Pons (tissue), 1 donor: ENCODE data around the gene MYMX.
"Not testable (repeated sequence)": the region's sequence is repeated elsewhere in the genome, so short reads cannot be mapped to it uniquely, and the experiment has no call there.

Source experiments
- DNase-seq: peaks from one replicate; pipeline ENCODE4 v3.0.0-alpha.2; 2016; ENCODE audit warnings: low spot score

The MYMX gene

DNA sequence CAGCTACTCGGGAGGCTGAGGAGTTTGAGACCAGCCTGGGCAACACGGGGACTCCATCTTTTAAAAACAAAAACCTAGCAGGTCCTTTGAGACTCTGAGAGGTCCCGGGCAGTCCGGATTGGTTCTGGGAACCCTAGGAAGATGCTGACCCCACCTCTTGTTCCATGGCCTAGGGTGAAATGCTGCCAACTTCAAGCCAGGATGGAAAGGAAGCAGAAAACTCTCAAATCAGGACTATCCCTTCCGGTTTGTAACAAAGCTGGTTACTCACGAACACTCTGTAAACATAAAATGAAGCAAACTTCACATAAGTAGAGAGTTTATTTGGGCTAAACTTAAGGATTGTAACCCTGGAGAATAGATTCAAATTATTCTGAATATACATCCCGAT lies 30.1 kb upstream of the MYMX start:
- DNase-seq = no peak

DNA sequence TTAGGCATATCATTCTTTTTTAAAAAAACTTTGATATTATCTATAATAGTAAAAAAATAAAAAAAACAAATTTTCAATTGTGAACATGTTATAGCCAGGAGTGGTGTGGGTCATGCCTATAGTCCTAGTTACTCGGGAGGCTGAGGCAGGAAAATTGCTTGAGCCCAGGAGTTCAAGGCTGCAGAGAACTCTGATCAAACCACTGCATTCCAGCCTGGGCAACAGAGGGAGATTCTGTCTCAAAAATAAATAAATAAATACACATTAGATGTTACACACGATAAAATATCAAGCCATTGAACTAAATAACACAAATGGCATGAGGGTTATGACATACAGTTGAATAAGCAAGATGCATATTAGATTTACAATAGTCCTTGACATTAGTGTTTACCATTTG lies 27.9 kb upstream of the MYMX start:
- DNase-seq = no peak

DNA sequence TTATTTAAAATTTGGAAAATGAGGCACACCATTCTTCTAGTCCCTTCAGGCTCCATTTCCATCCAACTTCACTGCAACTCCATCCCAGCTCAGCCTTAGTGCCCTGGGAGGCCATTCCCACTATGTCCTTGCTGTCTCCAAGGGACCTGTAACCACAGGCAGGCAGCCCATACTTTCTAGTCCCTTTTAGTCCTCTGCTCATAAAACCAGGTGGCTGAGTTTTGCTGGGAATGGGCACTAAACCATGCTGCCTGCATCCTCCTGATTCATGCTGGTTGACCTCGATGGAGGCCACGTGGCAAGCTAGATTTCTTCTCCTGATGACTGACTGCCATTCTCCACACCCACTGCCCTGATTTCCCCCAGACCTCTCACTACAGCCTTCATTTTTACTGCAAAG lies 27.5 kb upstream of the MYMX start:
- DNase-seq = no peak

DNA sequence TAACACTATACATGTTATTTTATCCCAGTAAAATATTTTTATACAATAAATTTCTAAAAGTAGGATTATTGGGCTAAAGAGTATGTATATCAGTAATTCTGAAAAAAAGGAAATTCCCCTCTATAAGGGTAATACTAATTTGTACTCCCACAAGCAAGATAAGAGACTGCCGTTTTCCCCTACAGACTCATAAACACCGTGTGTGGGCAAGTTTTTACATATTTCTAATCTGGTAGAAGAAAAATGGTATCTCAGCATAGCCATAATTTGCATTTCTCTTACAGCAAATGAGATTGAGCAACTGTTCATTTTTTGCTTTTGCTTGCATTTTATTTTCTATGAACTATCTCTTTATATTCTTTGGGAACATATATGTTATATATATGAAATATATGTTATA lies 26.0 kb upstream of the MYMX start:
- no peak for DNase-seq

DNA sequence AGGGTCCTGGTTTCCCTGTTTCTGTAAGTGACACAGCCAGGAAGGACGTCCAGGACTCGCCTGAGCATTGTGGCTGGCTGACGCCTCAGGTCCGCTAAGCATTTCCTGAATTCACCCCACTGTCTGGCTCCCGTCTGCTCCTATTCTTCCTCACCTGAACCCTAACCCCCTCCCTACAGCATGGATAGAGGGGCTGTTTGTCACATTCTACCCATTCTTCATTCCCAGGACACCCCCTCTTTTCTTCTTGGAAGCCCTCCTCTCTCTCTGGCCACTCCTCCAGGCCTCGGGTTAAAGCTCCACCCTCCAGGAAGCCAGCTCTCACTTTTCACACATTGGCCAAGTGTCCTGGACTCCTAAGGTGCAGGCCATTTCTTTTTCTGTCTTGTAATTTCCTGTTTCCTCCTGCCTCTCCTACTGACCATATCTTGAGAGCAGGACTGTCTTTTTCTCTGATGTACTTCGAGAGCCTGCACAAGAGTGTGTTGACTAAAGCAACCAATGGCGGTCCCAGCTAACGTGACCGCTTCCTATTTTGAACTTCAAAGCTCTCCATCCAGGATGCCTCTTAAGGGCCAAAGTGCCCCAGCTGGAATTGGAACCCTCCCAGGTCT lies 24.2 kb upstream of the MYMX start:
- DNase-seq = no peak

DNA sequence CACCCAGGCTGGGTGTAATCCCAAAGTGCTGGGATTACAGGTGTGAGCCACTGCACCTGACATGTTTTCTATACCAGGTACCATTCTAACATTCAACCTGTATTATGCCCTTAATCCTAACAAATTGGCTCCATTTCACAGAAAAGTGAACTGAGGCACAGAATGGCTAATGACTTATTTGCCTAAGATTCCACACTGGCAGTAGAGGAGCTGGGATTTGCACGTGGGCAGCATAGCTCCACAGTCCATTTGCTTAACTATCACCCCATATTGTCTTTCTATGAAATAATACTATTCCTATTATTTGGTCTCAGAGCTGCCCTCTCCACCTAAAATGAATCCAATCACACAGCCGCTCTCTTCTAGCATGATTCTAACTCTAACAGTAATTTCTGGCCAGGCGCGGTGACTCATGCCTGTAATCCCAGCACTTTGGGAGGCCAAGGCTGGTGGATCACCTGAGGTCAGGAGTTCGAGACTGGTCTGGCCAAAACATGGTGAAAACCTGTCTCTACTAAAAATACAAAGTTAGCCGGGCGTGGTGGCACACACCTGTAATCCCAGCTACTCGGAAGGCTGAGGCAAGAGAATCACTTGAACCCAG lies 23.3 kb upstream of the MYMX start:
- DNase-seq = no peak

DNA sequence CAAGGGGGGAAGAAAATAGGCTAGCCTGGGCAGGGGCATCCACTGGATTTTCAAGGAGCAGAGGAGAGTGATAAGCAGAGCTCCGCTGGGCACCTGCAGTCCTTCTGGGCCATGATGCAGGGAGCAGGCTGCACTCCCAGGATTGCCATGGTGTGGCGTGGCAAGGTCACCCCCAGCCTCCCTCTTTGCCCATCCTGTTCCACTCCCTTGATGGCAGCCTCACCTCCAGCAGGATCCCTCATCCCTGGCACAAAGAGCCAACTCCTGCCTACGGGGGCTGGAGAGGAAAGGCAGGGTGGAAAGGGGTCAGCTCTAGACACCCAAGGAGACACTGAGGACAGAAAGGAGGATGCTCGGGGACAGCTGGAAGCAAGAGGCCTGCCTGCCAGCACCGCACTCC lies 22.4 kb upstream of the MYMX start:
- DNase-seq = no peak

DNA sequence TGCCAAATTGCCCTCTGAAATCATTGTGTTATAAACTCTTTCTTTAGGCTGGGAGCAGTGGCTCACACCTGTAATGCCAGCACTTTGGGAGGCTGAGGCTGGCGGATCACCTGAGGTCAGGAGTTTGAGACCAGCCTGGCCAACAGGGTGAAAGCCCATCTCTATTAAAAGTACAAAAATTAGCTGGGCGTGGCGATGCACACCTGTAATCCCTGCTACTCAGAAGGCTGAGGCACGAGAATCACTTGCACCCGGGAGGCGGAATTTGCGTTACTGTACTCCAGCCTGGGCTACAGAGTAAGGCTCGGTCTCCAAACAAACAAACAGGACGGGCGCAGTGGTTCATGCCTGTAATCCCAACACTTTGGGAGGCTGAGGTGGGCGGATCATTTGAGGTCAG lies 20.4 kb upstream of the MYMX start:
- DNase-seq = not testable (repeated sequence)

DNA sequence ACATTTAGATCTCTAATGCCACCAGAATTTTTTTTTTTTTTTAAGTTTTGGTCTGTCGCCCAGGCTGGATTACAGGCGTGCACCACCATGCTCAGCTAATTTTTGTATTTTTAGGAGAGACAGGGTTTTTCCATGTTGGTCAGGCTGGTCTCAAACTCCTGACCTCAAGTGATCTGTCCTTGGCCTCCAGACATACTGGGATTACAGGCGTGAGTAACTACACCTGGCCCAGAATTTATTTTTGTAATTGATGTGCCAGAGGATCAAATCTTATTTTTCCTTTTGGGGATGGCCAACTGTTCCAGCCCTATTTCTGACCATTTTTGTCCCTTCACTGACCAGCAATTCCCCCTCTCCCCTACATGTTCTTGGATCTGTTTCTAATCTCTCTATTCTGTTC lies 18.0 kb upstream of the MYMX start:
- no peak for DNase-seq

DNA sequence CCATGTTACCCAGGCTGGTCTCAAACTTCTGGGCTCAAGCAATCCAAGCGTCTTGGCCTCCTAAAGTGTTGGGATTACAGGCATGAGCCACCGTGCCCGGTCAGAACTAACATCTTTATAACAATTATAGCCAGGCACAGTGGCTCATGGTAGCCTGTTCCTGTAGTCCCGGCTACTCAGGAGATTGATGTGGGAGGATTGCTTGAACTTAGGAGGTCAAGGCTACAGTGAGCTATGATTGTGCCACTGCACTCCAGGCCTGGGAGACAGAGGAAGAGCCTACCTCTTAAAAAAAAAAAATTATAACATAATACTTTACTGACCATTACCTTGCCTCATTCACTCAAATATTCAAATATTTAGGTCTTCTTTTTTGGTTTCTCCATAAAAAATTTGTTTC lies 16.8 kb upstream of the MYMX start:
- DNase-seq = no peak

DNA sequence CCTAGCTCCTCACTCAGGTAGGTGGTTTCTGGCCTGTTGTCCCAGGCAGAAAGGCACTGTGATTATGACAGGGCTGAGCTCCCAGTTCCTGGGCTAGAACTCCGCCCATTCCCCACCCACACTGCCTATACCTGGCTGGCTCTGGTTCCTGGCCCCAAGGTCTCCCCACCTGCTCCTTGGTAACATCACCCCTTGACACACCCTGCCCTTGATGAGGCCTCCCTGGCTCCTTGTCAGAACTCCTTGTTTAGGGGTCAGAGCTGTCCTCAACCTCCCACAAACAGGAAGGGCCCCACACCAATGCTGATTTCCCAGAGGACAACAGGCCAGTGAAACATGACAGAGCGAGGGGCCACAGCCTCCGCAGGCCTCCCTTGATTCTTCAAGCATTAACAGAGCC lies 15.5 kb upstream of the MYMX start:
- DNase-seq = no peak

DNA sequence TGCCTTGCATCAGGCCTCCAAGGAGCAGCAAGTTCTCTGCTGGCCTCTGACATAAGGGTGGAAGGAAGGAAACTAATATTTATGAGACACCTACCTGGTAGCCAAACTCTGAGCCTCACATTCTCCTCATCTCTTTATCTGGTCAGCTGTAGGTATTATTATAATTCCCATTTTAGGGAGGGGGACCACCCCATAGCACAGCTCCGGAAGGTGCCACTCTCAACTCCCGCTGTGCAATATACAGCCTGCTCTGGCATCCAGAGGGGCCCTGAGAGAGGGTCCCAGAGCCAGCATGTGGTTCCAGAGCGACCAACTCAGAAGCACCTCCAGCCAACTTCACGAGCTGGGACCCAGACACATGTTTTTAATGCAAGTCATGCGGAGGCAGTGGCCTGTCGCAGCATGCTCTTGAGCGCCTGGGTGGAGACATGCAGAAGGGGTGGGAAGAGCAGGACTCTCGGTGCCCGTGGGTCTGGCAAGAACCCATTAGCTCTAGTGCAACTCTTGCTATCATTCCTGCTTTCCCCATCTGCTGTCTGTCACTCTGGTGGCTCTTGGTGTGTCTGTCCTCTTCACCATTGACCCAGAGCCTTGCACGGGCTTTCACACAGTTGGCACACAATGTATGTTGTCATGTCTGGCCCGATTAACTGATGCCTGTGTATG lies 15.0 kb upstream of the MYMX start:
- no peak for DNase-seq

DNA sequence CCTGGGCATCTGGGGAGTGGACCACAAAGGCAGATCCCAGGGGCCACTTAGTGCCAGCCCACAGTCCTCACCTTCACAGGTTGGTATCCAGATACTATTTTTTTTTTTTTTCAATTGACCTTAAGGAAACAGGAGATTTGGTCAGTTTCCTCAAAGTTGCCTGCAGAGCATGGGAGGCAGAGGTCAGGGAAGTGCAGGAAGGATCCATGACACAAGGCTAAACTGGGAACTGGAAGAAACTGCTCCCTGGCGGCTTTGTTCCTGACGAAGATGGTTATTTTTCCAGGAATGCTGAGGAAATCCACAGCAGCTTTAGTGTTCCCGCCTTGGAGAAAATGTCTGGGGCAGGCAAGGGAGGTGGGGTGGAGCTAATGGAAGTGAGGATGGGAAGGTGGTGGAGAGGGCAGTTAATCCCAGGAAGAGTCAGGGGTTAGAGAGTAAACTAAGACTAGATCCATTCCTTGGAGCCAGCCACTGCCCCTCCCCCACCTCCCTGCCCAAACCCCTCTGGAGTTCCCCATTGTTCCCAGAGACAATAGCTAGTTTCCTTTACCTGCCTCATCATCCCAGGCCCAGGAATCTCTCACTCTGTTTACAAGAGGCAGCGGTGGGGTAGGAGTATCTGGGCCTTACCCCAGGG lies 14.3 kb upstream of the MYMX start:
- DNase-seq = no peak

DNA sequence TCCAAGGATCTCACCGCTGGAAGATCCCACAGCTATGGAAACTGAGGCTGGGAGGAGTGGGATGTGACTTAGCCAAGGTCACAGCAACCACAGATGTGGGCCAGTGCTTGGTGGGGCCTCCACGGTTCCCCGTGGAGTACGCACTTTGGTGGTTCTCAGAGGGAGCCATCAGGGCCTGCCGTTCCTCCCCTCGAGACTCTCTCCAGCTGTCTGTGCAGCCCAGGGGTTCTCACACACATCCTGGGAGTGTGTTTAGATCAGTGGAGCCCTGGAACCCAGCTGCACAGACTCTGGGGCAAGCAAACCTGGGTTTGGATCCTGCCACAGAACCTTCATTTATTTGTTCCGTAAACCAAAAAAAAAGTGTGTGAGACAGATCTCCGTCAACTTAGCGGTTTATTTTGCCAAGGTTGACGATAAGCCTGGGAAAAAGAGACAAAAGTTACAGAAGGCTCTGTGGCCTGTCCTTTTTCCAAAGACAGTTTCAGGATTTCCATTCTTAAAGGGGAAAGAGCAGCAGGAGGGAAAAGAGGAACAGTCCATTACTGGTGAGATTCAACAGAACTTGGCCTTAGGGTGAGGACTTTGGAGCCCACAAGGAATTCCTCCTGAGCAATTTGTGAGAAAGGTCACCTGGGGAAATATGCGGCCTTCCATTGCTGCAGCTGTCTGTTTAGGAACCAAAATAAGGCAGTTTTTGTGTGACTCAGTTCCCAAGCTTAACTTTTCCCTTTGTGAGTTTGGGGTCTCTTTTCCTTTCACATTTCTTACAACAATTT lies 13.6 kb upstream of the MYMX start:
- no peak for DNase-seq

DNA sequence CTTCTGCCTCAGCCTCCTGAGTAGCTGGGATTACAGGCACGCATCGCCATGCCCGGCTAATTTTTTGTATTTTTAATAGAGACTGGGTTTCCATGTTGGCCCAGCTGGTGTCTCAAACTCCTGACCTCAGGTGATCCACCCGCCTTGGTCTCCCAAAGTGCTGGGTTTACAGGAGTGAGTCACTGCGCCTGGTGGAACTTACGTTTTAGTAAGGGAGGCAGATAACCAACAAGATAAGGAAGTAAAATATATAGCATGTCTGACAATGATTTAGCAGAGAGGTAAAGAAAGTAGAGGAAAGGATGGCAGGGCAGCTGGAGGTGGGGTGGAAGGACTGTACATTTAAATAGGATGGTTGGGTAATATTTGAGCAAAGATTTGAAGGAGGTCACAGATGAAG lies 12.8 kb upstream of the MYMX start:
- no peak for DNase-seq

DNA sequence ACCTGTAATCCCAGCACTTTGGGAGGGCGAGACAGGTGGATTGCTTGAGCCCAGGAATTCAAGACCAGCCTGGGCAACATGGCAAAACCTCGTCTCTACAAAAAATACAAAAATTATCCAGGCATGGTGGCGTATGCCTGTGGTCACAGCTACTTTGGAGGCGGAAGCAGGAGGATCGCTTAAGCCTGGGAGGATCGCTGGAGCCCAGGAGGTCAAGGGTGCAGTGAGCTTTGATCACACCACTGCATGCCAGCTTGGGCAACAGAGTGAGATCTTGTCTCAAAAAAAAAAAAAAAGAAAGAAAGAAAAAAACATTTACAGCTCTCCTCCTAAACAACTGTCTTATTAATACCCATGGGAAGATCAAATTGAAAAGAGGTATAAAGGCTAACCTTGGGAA lies 8.8 kb upstream of the MYMX start:
- no peak for DNase-seq

DNA sequence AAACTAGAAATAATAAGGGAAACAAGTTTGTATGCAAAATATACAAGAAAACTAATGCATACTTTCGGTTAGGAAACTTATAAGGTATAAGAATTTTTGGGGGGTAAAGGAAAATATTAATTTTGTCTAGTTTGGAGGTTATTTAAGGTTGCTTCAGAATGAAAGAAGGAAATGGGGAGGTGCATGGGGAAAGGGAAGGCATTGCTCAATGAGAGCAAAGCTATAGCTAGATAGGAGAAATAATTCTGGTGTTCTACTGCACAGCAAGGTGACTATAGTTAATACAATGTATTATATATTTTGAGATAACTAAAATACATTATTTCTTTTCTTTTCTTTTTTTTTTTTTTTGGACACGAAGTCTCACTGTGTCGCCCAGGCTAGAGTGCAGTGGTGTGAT lies 5.4 kb upstream of the MYMX start:
- no peak for DNase-seq

DNA sequence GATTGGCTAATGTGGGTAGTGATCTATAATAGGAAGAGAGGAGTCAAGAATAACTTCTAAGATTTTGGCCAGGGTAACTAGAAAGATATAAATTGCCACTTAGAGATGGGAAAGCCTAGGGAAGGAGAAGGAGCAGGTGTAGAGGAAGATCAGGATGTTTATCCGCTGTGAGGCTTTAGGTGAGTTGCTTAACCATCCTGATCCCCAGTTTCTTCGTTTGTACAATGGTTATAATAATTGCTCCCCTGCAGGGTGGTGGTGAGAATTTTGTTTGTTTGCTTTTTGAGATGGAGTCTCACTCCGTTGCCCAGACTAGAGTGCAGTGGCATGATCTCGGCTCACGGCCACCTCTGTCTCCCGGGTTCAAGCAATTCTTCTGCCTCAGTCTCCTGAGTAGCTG lies 2.4 kb upstream of the MYMX start:
- no peak for DNase-seq

DNA sequence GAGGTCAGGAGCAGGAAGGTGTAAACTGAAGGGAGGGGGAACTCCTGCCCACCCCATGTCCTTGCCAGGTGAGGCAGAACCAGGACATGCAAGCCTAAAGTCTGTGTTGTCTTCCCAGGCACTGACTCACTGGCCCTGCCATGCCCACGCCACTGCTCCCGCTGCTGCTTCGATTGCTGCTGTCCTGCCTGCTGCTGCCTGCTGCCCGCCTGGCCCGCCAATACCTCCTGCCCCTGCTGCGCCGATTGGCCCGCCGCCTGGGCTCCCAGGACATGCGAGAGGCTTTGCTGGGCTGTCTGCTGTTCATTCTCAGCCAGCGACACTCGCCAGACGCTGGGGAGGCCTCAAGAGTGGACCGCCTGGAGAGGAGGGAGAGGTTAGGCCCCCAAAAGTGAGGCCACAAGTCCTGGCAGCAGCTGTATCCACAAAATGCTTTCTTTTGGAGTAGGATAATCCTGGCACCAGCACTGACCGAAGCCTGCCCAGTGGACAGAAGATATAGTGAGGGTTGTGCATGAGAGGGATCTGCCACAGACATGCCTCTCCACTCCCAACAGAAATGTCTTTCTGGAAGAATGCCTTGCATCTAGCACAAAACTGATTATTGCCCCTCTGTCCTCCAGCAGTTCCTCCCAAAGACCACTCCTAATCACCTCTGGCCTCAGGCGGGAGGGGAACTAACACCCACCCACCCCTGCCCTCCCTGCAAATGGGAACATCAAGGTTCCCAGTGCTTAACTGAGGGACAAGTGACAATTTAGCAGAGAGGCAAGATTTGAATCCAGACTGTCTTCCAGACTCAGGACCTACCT lies 812 bp downstream of the MYMX start:
- peak; percentile 19 for DNase-seq

DNA sequence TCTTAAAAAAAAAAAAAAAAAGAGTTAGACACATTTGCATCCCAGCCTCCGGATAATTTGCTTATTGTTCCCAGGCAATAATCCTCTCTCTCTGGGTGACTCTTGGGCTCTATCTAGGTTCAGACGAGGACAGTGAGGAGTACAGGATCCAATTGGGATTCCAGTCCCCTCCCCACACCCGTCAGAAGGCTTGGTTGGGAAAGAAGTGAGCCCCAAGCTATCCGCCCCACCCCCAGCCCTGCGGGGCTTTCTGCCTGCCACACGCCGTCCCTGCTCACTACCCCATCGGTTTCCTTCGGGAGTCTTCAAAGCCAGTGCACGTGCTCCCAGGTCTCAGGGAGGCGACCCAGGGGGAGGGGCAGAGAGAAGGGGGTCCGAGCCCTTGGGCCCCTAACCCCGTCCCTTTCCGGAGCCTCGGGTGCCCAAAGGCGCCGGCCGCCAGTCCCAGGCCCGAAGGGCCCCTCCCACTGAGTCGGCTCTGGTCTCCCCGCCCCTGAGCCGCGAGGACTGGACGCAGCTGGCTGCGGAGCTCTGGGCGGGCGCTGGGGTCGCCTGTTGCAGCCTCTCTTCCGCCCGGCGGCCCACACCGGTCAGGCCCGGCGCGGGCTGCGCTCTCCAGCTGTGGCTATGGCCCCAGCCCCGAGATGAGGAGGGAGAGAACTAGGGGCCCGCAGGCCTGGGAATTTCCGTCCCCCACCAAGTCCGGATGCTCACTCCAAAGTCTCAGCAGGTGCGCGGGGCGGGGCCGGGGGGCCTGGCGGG lies 2.5 kb downstream of the MYMX start:
- DNase-seq = peak; percentile 46
